ENCODE data around the gene CAVIN4. TPM values are rescaled to one million over a fixed set of nuclear protein-coding genes. Genes with fewer than 3 reads are reported as not detected.

The CAVIN4 gene, protein sequence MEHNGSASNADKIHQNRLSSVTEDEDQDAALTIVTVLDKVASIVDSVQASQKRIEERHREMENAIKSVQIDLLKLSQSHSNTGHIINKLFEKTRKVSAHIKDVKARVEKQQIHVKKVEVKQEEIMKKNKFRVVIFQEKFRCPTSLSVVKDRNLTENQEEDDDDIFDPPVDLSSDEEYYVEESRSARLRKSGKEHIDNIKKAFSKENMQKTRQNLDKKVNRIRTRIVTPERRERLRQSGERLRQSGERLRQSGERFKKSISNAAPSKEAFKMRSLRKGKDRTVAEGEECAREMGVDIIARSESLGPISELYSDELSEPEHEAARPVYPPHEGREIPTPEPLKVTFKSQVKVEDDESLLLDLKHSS
- 255 TPM for polyA plus RNA-seq (ENCODE audit: insufficient read length)

DNA sequence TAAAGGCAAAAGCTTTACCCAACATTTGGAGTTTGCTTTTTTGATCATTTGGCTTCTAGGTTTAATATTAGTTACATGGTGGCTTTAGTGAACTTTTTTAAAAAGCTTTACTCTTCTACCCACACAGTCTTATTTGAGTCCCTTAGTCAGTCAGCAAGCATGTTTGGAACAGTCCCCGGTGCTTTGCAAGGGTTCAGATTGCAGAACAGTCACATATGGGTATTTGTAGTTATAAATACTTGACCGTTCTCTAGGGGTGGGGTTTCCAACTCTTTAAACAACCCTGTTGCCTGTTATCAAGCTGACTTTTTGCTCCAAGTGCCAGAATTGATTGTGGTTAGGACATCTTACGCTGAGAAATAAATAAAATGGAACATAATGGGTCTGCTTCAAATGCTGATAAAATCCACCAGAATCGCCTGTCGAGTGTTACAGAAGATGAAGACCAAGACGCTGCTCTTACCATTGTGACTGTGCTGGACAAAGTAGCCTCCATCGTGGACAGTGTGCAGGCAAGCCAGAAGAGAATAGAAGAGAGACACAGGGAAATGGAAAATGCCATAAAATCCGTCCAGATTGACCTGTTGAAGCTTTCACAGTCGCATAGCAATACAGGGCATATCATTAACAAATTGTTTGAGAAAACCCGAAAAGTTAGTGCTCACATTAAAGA lies at the start of gene CAVIN4:
Gene CAVIN4, plus strand, starts transcription at position 304 of the 673 bp plus-strand sequence. Its CDS starts 65 bp downstream, at position 369.
- no peak for DNase-seq

DNA sequence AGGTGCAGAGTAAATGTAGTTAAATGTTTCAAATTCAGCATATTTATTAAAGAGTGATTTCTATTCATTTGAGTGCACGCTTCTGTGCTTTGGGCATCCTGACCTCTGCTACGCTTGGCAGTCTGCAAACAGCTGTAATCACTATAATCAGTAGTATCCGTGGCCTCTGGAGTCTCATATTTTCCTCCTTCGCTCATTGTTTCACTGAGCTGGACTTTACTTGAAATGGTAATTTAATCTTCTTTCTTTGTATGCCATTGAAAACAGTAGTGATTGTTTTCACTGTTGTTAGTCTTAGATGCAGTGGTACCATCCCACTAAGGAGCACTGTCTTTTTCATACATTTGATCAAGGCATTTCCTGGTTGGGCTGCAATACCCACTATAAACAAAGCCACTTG lies 43.5 kb upstream of the CAVIN4 start:
- DNase-seq = no peak

DNA sequence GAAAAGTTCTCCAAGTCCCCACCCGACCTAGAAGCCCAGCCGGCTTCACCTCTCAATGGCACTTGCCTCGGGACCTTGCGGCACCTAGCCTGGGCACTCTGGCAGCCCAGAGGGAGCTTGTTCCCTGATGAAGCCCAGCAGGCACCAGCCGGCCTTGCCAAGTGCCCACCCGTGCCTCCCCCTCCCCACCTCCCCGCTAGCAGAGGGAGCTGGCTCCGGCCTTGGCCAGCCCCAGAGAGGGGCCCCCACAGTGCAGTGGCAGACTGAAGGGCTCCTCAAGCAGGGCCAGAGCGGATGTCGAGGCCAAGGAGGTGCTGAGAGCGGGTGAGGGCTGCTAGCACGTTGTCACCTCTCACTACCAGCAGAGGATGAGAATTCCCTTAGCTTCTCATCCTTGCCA lies 37.6 kb upstream of the CAVIN4 start:
- no peak for DNase-seq

DNA sequence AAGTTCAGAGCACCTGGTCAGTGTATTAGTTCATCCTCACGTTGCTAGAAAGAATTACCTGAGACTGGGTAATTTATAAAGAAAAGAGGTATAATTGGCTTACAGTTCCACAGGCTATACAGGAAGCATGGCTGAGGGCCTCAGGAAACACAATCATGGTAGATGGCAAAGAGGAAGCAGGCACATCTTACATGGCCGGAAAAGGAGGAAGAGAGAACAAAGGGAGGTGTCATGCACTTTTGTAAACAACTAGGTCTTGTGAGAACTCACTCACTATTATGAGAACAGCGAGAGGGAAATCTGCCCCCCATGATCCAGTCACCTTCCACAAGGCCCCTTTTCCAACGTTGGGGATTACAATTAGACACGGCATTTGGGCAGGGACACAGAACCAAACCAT lies 28.8 kb upstream of the CAVIN4 start:
- no peak for DNase-seq

DNA sequence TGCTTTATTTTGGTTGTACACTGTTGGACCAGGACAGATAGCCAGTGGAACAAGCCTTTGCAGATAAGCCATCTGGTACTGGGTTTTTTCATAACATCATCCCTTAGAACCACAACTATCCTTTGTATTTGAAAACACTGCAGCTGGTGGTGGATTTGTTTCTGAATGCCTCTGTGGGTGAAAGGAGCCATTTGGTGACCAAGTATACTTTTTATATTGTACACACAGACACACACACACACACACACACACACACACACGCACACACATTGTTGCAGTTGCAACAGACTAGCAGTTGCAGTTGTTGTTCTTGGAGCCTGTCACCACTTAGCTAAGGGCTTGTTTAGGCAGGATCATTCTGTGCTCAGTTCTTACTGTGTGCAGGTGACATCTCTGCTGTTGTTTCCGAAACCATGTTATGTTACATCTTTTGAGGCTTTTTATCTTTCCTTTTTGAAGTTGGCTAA lies 22.9 kb upstream of the CAVIN4 start:
- DNase-seq = no peak

DNA sequence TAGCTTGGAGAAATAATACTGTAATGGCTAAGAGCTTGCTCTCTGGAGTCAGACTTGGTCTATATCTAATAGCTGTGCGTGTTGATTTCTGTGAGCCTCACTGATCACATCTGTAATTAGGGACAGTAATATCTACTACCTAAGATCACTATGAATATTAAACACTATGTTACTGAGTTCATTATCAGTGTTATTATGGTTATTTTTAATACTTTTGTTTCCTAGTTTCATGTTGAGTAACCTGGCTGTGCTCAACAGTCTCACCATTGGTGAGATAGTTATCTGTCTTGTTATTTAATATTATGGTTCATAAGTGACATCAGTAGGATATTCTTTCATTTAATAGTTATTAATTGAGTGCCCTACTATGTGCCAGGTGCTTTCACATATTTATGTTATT lies 22.4 kb upstream of the CAVIN4 start:
- no peak for DNase-seq

DNA sequence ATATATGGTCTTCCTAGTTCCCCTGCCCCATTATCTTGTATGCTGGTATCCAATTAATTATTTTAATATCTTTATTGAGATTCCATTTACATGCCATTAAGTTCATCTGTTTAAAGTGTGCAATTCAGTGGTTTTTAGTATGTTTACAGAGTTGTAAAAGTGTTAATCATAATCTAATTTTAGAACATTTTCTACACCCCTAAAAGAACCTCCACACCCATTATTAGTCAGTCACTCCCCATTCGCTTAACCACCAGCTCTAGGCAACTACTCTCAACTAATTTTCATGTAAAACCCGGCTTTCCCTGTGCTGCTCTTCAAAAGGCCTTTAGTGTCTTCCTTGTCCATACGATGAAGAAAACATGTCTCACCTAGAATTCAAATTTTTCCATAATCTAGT lies 20.8 kb upstream of the CAVIN4 start:
- no peak for DNase-seq

DNA sequence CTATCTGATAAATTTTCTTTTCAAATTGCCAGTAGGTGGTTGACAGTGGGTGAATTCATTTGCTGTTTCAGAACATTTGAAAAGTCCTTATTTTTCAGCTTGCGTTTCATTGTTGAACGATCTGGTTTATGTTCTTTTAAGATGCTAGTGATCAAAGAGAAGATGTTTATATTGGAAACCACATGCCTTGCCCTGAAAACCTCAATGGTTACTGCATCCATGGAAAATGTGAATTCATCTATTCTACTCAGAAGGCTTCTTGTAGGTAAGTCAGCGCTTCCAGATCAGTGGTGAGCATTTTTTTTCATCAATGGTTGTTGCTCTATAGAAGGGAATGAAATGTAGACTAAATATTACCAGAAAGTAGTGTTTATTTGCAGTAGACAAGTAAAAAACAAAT lies 16.6 kb upstream of the CAVIN4 start:
- no peak for DNase-seq

DNA sequence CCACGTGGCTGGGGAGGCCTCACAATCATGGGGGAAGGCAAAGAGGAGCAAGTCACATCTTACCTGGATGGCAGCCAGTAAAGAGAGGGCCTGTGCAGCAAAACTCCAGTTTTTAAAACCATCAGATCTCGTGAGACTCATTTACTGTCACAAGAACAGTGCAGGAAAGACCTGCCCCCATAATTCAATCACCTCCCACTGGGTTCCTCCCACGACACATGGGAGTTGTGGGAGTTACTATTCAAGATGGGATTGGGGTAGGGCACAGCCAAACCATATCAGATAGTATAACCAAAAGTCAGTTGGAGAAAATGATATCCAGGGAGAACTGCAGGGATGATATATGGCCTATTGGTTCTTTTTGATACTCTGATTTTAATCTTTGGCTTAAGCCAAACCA lies 10.0 kb upstream of the CAVIN4 start:
- no peak for DNase-seq

DNA sequence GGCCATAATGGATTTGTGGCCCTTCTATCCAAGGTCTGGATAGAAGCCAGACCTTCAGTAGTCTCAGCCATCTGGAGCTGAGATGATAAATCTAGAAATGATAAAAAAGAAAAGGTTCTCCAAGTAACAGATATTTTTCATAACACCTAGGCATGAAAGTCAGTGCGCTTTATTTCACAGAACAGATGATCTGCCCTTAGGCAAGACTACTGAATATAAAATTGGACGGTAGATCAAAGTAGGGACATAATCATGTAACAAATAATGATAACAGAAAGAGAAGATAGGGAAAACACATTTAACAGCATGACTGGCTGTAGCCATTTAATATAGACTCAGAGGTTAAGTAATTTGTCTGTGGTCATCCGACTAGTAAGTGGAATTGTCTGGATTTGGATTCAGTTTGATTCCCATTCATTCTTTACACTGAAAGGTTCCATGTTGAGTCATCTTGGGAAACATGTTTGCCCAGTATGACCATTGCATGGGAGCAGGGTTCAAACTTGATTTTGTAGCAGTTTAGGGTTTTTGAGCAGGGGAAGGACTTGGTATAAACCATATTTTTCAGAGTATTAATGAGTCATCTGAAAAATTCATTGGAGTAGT lies 4.1 kb upstream of the CAVIN4 start:
- no peak for DNase-seq

DNA sequence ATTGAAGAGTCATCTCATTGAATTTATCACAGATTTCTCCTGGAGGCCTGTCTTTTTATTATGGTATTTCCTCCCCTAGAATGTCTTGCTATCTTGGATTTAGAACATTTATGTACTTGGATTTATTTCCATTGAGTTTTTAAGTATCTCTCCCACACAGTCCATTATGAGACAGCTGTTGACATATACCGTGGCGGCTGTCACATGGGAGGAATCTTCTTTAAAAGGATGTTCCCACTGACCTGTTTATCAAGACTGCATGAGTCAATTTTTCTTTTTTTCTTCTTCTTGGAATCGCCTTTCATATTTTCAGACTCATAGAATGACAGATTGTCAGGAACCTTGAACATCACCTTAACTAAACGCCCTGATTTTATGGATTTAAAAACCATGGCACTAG lies 2.9 kb upstream of the CAVIN4 start:
- DNase-seq = no peak

DNA sequence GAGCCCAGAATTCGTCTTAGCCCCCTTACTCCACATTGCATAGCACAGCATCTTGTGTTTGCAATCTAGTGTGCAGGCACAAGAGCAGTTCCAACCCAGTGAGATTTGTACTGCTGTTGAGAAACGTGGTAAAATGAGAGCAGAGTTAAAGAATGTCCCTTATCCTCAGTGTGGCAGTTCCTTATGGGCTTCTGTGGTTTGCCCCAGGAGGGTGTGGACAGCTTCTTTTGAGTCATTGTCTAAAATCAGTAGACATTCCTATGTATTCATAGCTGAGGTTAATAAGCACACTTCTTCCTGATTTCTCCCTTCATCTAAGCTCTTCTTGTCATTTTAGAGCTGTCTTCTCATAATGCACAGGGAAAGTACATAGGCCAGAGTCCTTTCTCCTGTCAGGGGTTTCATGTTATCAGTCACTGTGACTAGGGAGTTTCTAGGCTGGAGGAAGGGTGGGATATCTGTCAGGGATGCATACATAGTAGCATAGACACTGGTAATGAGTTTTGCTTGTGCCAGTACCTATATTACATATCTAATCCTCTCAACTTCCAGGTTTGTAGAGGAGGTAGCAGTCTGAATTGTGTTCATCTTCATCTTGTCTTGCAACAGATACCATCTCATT lies 2.0 kb upstream of the CAVIN4 start:
- no peak for DNase-seq

DNA sequence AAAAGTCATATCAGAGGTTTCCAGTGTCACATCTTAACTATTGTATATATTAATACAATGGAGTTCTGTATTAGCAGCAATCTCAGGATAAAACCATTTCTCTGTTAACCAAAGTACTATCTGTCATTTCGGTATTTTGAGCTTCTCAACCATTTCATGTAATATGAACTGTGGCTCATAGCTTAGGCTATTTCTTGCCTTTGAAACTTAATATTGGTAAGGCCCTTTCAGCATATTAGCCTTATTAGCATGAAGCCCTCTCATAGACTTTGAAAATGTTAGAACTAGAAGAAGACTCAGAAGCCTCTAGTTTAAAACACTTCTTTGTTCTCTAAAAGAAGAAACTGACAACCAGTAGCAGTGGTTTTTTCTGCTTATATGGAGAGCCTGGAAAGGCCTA lies 731 bp downstream of the CAVIN4 start:
- no peak for DNase-seq

DNA sequence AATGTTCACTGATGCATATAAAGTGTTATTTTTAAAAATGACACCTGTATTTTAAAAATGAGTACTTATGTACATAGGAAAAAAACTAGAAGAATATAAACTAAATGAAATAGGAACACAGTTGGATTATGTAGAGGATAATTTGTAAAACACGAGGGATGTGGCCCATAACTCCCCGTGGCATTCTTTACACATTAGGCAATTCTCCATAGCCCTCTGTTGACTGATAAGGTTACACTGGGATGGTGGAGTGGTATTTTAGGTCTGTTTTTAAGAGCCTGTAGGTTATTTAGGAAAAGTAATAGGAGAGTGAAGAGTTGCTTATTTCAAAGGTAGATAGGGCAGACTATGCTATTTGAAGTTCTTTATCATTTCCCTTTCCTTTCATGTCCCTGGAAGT lies 1.8 kb downstream of the CAVIN4 start:
- no peak for DNase-seq

DNA sequence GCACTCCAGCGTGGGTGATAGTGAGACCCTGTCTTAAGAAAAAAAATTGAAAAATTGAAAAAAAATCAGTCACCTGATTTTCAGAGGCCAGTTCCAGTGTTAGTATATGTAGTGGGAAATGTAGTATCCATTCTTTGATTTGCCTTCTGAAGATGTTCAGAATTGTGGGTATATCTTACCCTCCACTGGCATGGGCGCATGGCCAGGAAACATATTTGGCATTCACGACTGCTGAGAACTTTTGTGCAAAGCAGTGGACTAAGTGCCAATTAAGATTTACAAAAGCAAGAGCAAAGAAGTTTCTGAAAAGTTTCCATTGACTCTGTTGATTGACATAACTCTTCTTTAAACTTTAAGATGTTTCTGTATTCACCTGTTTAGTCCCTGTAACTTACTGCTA lies 2.4 kb downstream of the CAVIN4 start:
- no peak for DNase-seq

DNA sequence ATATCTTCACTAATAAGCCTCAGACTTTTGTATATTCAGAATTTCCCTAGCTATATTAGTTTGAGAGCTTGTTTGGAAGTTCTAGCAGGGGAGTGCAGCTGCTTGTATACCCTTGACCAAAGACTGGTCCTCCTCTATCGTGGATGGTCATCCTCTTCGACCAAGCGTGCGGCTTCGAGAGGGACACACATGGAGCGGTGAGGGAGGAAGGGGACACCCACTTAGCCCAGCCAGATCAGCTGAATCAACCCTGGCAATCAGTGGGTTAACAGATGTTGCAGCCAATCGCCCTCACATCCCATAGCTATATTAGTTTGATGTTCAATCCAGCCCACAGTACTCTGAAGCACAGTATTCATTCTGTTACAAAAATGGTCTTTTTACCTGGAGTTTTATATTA lies 3.2 kb downstream of the CAVIN4 start:
- DNase-seq = no peak

DNA sequence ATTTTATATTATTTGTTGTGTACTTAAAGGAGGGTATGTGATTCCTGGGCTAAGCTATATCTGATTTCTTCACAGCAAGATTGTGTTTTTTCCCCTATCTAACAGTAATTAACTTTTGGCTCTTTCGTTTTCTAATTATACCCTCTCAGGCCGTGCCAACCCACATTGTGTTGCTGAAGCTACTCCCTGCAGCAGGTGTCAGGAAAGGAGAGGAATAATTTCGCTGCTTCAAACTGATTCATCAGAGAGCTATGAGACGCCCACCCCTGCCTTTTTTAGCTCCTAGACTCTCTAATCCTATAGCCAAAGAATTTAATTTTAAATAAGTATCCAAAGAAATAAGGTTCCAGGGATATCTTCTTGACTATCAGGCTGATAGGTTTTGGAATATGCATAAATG lies 3.8 kb downstream of the CAVIN4 start:
- DNase-seq = no peak

DNA sequence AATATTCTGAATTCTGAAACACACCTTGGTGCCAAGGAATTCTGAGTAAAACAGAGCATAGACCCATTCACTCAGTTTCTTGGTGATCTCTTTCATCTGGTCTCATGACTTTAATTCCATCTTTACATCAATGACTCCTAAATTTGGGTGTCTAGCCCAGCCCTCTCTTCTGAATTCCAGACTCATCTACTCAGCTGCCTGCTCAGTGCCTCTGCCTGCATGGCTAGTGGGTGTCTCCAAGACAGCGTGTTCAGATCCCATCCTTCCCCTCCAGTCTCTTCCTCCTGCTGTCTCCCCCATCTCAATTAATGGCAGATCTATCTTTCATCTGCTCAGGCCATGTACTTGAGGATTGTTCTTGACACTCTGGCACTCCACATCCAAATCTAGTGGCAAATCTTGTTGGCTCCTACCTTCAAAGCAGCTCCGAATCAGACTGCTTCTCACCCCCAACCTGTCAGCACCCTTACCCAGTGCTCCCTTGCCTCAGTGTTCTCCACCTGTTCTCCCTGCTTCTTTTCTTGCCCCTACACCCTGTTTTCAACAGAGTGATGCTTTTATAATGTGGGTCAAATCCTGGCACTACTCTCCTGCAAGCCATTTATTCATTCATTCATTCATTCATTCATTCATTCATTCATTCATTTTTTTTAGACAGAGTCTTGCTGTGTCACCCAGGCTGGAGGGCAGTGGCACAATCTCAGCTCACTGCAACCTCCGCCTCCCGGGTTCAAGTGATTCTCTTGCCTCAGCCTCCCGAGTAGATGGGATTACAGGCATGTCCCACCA lies 5.3 kb downstream of the CAVIN4 start:
- DNase-seq = no peak

DNA sequence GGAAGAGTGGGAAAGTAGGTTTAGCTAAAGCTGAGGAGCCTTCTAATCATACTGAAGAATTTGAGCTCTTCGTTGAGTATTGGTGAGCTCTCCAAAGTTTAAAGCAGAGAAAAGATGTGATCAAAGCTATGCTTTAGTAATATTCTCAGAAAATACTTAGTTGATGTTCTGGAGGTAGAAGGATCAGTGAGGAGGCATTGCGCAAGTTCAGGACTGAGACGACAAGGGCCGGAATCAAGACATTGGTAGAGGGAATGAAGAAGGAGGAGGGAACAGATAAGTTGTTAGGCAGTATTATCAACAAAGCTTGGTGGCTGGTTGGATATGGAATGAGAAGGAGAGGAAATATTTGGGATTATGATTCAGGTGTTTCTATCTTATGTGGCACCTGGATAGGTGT lies 7.1 kb downstream of the CAVIN4 start:
- no peak for DNase-seq

DNA sequence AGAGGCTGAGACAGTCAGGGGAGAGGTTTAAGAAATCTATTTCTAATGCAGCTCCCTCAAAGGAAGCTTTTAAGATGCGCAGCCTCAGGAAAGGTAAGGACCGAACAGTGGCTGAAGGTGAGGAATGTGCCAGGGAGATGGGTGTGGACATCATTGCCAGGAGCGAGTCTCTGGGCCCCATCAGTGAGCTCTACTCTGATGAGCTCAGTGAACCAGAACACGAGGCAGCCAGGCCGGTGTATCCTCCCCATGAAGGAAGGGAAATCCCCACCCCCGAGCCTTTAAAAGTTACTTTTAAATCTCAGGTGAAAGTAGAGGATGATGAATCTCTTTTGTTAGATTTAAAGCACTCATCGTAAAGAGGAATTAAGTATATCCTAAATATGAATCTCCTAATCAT lies 8.2 kb downstream of the CAVIN4 start:
- no peak for DNase-seq

DNA sequence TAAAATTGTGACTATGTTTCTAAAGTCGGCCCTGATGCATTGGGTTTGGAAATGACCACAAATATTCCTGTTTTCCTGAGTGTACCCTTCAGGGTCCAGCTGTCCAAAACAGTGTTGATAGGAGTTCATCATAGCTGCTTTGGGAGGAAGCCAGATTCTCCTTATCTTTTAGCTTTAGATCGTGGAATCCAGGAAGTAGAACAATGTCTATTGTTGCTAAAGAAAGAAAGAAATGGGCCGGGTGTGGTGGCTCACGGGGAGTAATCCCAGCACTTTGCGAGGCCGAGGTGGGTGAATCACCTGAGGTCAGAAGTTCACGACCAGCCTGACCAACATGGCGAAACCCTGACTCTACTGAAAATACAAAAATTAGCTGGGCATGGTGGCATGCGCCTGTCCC lies 9.5 kb downstream of the CAVIN4 start:
- DNase-seq = no peak

DNA sequence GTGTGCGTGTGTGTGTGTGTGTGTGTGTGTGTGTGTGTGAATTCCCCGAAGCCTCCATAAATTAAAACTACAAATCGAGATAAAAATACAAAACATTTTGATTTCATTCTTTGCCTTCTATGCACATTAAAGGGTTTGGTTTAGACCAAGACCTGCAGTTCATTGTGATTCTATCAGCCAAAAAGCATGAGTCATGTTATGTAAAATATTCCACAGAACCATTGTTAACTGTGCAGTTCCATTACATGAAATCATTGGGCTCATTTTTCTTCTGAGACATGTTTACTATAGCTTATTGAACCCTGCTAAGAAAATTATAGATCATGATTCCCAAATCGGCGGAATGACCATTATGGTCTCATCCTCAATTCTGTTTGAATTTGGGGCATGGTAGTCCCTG lies 11.7 kb downstream of the CAVIN4 start:
- DNase-seq = no peak

DNA sequence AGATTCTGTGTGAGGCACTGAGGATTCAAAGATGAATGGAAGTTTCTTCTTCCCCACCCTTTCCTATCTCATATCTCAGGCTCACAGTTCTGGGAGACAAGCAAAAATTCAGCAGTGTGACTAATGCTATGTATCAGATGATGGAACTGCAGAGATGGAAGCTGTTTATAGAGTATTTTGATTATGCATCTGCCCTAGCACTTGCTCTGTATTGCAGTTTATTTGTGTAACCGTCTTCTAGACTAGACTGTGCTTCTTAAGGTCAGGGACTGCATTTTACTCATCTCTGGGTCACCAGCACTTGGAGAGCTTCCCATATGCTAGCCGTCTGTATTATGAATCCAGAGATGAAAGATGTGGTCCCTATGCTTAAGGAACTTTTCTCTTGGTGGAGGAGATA lies 12.6 kb downstream of the CAVIN4 start:
- no peak for DNase-seq

All from hindlimb muscle (tissue), 1 donor.